DMS 273 (cell line): ENCODE measurements around the gene DOC2B.
"Not testable (repeated sequence)": the region's sequence is repeated elsewhere in the genome, so short reads cannot be mapped to it uniquely, and the experiment has no call there.

Source experiments
- DNase-seq: peaks from one replicate; lab custom pipeline; 2025; ENCODE audit not compliant: unreplicated experiment; lab: John Stamatoyannopoulos, UW

DOC2B gene

GRCh38 chr17:181245-182049 lies at the start of gene DOC2B:
Gene DOC2B, minus strand, starts transcription at chr17:181650. Its CDS starts 171 bp downstream, at chr17:181479.
- peak; percentile 56 for DNase-seq

GRCh38 chr17:230395-230770 lies 48.9 kb upstream of the DOC2B start:
- no peak for DNase-seq

DNA sequence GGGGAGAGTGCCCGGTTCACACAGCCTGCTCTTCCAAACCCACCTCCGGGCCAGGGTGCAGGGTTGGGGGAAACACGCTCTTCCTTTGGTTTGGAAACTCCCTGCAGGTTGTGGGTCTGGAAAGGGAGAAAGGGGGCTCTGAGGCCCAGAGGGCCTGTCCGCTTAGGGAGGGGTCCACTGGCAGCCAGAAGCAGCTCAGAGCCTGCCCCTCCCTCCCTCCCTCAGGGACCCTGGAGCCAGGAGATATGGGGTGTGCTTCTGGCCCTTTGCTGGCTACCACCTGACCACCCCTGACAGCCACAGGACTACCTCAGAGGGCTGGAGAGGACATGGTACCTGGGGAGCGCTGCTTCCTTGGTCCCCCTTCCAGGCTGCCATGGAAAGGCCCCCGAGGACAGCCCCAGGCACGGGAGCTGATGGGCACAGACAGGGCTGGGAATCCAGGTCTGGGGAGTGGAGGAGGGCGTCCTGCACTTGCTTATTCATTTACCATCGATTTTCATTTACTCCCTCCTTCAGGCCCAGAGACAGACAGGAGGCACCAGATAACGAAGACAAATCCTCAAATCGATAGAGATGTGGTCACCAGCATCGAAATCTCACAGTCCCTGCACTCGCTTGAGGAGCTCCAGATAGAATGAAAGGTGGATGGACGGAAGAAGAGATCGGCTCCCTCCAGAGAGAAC lies 48.4 kb upstream of the DOC2B start:
- DNase-seq: no peak

DNA sequence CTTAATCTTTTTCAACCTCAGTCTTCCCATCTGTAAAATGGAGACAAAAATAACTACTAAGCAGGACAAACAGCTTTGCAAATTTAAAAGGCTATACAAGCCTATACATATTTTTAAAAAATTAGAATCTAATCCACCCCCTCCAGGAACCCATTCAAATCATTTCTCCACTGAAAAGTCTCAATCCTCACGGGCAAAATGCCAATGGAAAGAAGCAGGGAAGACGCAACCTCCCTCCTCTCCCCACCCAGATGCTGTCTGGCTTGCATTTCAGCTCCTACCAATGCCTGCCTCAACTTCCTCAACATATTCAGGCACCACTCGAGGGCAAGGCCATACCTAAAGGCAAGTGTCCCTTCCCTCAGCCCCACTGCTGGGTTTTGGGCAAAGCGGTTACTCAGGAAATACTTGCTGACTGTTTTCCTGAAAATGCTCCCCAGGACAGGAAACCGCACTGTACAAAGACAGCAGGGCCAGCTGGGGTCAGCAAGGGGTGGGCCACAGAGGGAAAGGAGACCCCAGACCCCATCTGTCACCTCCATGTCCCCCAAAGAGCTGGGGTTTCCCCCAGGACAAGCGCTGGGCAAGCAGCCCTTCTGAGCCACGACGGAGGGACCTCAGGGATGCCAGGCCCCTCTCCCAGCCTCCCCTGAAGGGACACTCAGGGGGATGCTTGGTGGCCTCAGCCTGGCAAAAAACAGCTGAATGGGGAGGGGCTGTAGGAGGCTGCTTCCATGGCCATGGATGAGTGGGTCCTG lies 47.7 kb upstream of the DOC2B start:
- no peak for DNase-seq

- no peak for DNase-seq
Measured at GRCh38 chr17:227946-228615, 46.6 kb upstream of the DOC2B start.

- DNase-seq: no peak
Measured at GRCh38 chr17:227078-227945, 45.9 kb upstream of the DOC2B start.

- no peak for DNase-seq
Measured at GRCh38 chr17:226108-227077, 44.9 kb upstream of the DOC2B start.

GRCh38 chr17:225551-225950 lies 44.1 kb upstream of the DOC2B start:
- no peak for DNase-seq

GRCh38 chr17:224576-224975 lies 43.1 kb upstream of the DOC2B start:
- not testable (repeated sequence) for DNase-seq

- DNase-seq: no peak
Measured at GRCh38 chr17:223723-224471, 42.4 kb upstream of the DOC2B start.

- no peak for DNase-seq
Measured at GRCh38 chr17:222172-222571, 40.7 kb upstream of the DOC2B start.

GRCh38 chr17:219696-220095 lies 38.2 kb upstream of the DOC2B start:
- DNase-seq: no peak

- no peak for DNase-seq
Measured at GRCh38 chr17:218432-219110, 37.1 kb upstream of the DOC2B start.

- no peak for DNase-seq
Measured at GRCh38 chr17:216625-217024, 35.2 kb upstream of the DOC2B start.

DNA sequence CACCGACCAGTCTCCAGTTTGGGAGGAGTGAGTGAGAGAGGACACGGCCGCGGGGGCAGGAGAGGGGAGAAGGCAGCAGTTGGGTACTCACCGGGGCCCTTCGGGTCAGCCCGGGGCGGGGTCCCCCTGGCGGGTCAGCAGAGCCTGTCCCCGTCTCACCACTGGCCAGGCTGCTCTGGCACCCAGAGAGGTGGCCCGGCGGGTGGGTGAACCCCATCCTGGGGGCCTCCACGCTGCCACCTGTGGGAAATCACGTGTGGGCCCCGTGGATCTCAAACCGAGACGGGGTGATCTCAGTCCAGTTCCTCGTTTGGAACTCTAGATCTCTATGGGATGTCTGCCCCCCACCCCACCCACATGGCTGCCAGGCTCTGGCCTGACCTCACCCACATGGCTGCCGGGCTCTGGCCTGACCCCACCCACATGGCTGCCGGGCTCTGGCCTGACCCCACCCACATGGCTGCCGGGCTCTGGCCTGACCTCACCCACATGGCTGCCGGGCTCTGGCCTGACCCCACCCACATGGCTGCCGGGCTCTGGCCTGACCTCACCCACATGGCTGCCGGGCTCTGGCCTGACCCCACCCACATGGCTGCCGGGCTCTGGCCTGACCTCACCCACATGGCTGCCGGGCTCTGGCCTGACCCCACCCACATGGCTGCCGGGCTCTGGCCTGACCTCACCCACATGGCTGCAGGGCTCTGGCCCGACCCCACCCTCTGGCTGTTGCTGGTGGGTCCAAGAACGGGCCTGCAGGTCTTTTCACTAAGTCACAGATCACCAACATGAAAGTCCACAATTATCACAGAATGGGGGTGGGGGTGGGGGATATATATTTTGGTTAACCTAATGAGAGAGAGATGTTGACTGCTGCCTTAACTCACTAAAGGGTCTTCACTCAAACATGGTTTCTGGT lies 34.4 kb upstream of the DOC2B start:
- not testable (repeated sequence) for DNase-seq

DNA sequence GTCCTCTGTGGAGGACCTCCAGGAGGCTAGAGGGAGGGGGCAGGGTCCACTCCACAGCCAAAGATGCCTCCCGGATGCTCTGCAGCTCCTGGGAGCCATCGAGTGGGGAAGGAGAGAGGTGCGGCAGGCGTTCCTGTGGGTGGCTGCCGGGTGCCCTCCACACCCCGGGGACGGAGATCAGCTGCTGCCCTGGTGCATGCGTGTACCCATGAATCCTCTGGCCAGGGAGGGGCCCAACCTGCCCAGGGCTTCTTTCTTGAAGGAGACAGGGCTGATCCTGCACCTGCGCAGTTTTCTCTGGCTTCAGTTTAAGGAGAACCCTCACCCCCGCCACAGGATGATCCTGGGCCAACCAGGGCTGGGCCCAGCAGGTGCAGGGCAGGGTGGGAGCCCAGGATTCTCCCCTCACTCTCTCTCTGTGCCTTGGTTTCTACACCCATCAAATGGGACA lies 33.5 kb upstream of the DOC2B start:
- no peak for DNase-seq
